HEK293 (cell line): Measurements from ENCODE around the gene ALG10.
"Not testable (repeated sequence)": the region's sequence is repeated elsewhere in the genome, so short reads cannot be mapped to it uniquely, and the experiment has no call there.

Source experiments
- CTCF ChIA-PET: fragments of 350-600 bp; formaldehyde crosslinking; extraction: SDS; loops from one replicate; lab custom pipeline; 2021; ENCODE audit warnings: antibody characterized with exemption; lab: Yijun Ruan, JAX
- POLR2A ChIA-PET: fragments of 300-600 bp; formaldehyde crosslinking; extraction: SDS; loops from one replicate; lab custom pipeline; 2020; ENCODE audit warnings: antibody characterized with exemption, inconsistent platforms; lab: Yijun Ruan, JAX
- H3K27ac ChIP-seq: fragments of 200-500 bp; sonication (Bioruptor generic); 2 replicates; pipeline ENCODE4 v1.5.1; 2014; ENCODE audit warnings: low read depth, low read length, control low read depth, inconsistent platforms; ENCODE audit errors: extremely low read depth
- H3K36me3 ChIP-seq, 2 experiments: fragments of 200-500 bp in 1 of 2; sonication (Bioruptor generic) in 1 of 2; 1 replicate in 1 of 2; 2 replicates in 1 of 2; pipeline ENCODE4 v1.5.1; 2014 to 2017; ENCODE audit warnings: inconsistent platforms in 2 of 2, low read length in 2 of 2; ENCODE audit not compliant: control insufficient read depth in 2 of 2, insufficient read depth in 1 of 2
- H3K4me1 ChIP-seq: fragments of 200-500 bp; sonication (Bioruptor generic); 2 replicates; pipeline ENCODE4 v1.5.1; 2014; ENCODE audit warnings: mild to moderate bottlenecking, low read length, inconsistent platforms; ENCODE audit not compliant: control insufficient read depth, insufficient read depth
- H3K4me3 ChIP-seq: 2 replicates; pipeline ENCODE4 v1.5.1; 2011; ENCODE audit warnings: low read depth, mild to moderate bottlenecking, control low read depth, low read length, moderate library complexity
- H3K9me3 ChIP-seq: fragments of 200-500 bp; sonication (Bioruptor generic); 2 replicates; pipeline ENCODE4 v1.5.1; 2014; ENCODE audit warnings: low read depth, low read length, inconsistent platforms; ENCODE audit not compliant: control insufficient read depth, insufficient read depth
- PRDM10 ChIP-seq: fragments of 450-650 bp; formaldehyde crosslinking; IDR thresholded peaks from 2 replicates; pipeline ENCODE4 v1.5.1; 2016; ENCODE audit warnings: missing biosample characterization, missing genetic modification characterization
- SP2 ChIP-seq: fragments of 450-650 bp; formaldehyde crosslinking; IDR thresholded peaks from 2 replicates; pipeline ENCODE4 v1.5.1; 2016; ENCODE audit warnings: missing biosample characterization, missing genetic modification characterization
- ZBTB26 ChIP-seq: fragments of 450-650 bp; formaldehyde crosslinking; optimal IDR thresholded peaks from 2 replicates; pipeline ENCODE3; 2016; ENCODE audit warnings: missing biosample characterization, mild to moderate bottlenecking, missing genetic modification characterization
- ZNF175 ChIP-seq: fragments of 450-650 bp; formaldehyde crosslinking; IDR thresholded peaks from 2 replicates; pipeline ENCODE4 v1.5.1; 2016; ENCODE audit warnings: missing biosample characterization, missing genetic modification characterization
- ZNF561 ChIP-seq: fragments of 450-650 bp; IDR thresholded peaks from 2 replicates; pipeline ENCODE4 v1.5.1; 2018; ENCODE audit warnings: missing biosample characterization, missing genetic modification characterization, borderline replicate concordance
- ZNF626 ChIP-seq: fragments of 450-650 bp; sonication (Bioruptor Pico); formaldehyde crosslinking; IDR thresholded peaks from 2 replicates; pipeline ENCODE4 v1.5.1; 2018; ENCODE audit warnings: missing biosample characterization, missing genetic modification characterization, inconsistent platforms

ALG10 gene

GRCh38 chr12:33994857-33995808 lies 27.2 kb upstream of the ALG10 start (continued):
- TF ChIP-seq ZNF561 (tag by site-specific recombination): no peak

GRCh38 chr12:34008835-34009234 lies 13.5 kb upstream of the ALG10 start:
- H3K4me3 ChIP-seq, CTCF ChIA-PET, POLR2A ChIA-PET, H3K27ac ChIP-seq, H3K9me3 ChIP-seq, H3K4me1 ChIP-seq, H3K36me3 ChIP-seq: not testable (repeated sequence)

- TF ChIP-seq PRDM10 (tag by site-specific recombination) (no peak), ZNF626 (tag by site-specific recombination) (no peak), SP2 (tag by site-specific recombination) (no peak), ZNF175 (tag by site-specific recombination) (no peak)
- Histone ChIP-seq H3K27ac (no peak overlapping the region), H3K36me3 (no peaks in the 10 kb centered on the region), H3K9me3 (no peaks in the 10 kb centered on the region), H3K4me3 (no peak overlapping the region), H3K4me1 (no peaks in the 10 kb centered on the region)
- ChIA-PET CTCF (no interaction called here), POLR2A (no interaction called here)
These were observed 5.9 kb upstream of the ALG10 start for GRCh38 chr12:34016361-34016760.

GRCh38 chr12:34021071-34021470 lies 1.2 kb upstream of the ALG10 start:
- no peak for TF ChIP-seq ZBTB26 (tag by site-specific recombination)
- no peaks in the 10 kb centered on the region for H3K4me1 ChIP-seq
- H3K27ac ChIP-seq: no peak overlapping the region
- H3K4me3 ChIP-seq: no peak overlapping the region
- peaks cover 0 to 9% of the 10 kb centered on the region in 2 experiments; a peak in 1 of 3 replicates for H3K36me3 ChIP-seq
- no peaks in the 10 kb centered on the region for H3K9me3 ChIP-seq
- ChIA-PET POLR2A (interaction anchor here (0.9 kb wide), 1 partner anchor 1265 kb away, joined by 3 read pairs; the partner anchor contains the start of gene YARS2), CTCF (interaction anchor here (0.7 to 3.0 kb wide), 4 partner anchors 667 to 1266 kb away, joined by 3 to 14 read pairs (median 6); partner anchors contain the start of gene YARS2)

- CTCF ChIA-PET, H3K4me1 ChIP-seq, H3K36me3 ChIP-seq, H3K4me3 ChIP-seq, H3K27ac ChIP-seq, H3K9me3 ChIP-seq, POLR2A ChIA-PET: not testable (repeated sequence)
These were observed 5.4 kb downstream of the ALG10 start for GRCh38 chr12:34027661-34028060.
